ENCODE data around the gene MBD3L3. TPM values are rescaled to one million over a fixed set of nuclear protein-coding genes. Genes with fewer than 3 reads are reported as not detected.

The MBD3L3 gene
- total RNA-seq, 2 experiments from 2014 or later: not detected

GRCh38 chr19:7010722-7011593, 47.5 kb downstream of the MBD3L3 start:
- ChIA-PET POLR2A (no interaction called here), CTCF (no interaction called here)
- Mint-ChIP-seq H3K36me3 (ENCODE audit: low read depth) (no peaks in the 10 kb centered on the region), H3K4me3 (no peak overlapping the region), H3K27ac (no peak overlapping the region), H3K9me3 (ENCODE audit: insufficient read depth) (no peaks in the 10 kb centered on the region), H3K27me3 (ENCODE audit: low read depth) (no peaks in the 10 kb centered on the region), H3K4me1 (ENCODE audit: low read depth) (peaks cover 30% of the 10 kb centered on the region)
- DNase-seq (peak; percentile 16), ATAC-seq (no peak)

- DNase-seq: no peak
- Mint-ChIP-seq H3K9me3 (ENCODE audit: insufficient read depth) (no peaks in the 10 kb centered on the region), H3K4me3 (no peak overlapping the region), H3K27ac (no peak overlapping the region), H3K36me3 (ENCODE audit: low read depth) (no peaks in the 10 kb centered on the region), H3K27me3 (ENCODE audit: low read depth) (no peaks in the 10 kb centered on the region), H3K4me1 (ENCODE audit: low read depth) (peaks cover 22% of the 10 kb centered on the region)
- POLR2A ChIA-PET: no interaction called here
- ATAC-seq: no peak
- CTCF ChIA-PET: no interaction called here
Observed at GRCh38 chr19:7007859-7008258, 50.6 kb downstream of the MBD3L3 start.

Other genes starting within 250 kb of the MBD3L3 start
- gene ADGRE1, start 171.1 kb downstream of the MBD3L3 start, total RNA-seq: under 1 TPM; 0.47 to 0.50 TPM
- not detected for gene MBD3L2B, start 37.2 kb downstream of the MBD3L3 start, total RNA-seq
- not detected for gene MBD3L5, start 28.1 kb downstream of the MBD3L3 start, total RNA-seq
- gene MBD3L4, start 18.5 kb downstream of the MBD3L3 start, total RNA-seq: not detected
- gene MBD3L2, start 9.4 kb downstream of the MBD3L3 start, total RNA-seq: not detected
- gene ZNF557, start 11.0 kb upstream of the MBD3L3 start, total RNA-seq: 10 to 100 TPM; 16.5 to 16.7 TPM
- 1 to 10 TPM in 1 of 2 experiments, under 1 TPM in 1; 0.42 to 1.1 TPM for gene INSR, start 235.7 kb upstream of the MBD3L3 start, total RNA-seq

All from activated CD8-positive, alpha-beta T cell treated with anti-CD3 and anti-CD28 coated beads, Interleukin-2, amount 10 ng/mL, durations not matched to agents 7 days and 5 days (primary cell).